OCI-LY7 (cell line): ENCODE data around the gene SLC25A17.

Experiments used
- EZH2phosphoT487 ChIP-seq: fragments of 200-600 bp; sonication (generic); IDR thresholded peaks from 2 replicates; pipeline ENCODE4 v1.6.1; 2018; ENCODE audit warnings: low read depth, borderline replicate concordance, mild to moderate bottlenecking, mixed run types, antibody characterized with exemption, low read length, moderate library complexity, mixed read lengths
- TF ChIP-seq, protein P1 (sequence below): fragments of 200-600 bp; sonication (generic); conservative IDR thresholded peaks from 2 replicates; pipeline ENCODE4 v1.5.1; 2014; ENCODE audit warnings: mild to moderate bottlenecking, antibody characterized with exemption, low read length, moderate library complexity, mixed read lengths

DNA sequence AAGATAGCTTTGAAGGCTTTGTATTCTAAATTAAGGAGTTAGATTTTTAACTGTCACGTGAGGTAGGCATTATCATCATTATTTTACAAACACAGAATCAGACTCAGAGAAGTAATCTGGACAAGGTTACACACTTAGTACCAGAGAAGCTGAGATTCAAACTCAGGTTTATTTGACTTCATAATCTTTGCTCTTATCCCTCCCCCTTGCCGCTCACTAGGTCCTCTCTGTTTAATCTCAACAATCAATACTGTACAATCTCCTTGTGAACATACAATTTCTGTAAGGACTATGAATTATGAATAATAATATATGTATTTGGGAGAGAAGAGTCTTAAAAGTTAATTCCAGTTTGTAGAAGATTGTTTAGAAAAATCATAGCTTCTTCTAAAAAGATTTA, 48.0 kb upstream of the SLC25A17 start:
- TF ChIP-seq, protein P1, sequence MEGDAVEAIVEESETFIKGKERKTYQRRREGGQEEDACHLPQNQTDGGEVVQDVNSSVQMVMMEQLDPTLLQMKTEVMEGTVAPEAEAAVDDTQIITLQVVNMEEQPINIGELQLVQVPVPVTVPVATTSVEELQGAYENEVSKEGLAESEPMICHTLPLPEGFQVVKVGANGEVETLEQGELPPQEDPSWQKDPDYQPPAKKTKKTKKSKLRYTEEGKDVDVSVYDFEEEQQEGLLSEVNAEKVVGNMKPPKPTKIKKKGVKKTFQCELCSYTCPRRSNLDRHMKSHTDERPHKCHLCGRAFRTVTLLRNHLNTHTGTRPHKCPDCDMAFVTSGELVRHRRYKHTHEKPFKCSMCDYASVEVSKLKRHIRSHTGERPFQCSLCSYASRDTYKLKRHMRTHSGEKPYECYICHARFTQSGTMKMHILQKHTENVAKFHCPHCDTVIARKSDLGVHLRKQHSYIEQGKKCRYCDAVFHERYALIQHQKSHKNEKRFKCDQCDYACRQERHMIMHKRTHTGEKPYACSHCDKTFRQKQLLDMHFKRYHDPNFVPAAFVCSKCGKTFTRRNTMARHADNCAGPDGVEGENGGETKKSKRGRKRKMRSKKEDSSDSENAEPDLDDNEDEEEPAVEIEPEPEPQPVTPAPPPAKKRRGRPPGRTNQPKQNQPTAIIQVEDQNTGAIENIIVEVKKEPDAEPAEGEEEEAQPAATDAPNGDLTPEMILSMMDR, result no peak
- TF ChIP-seq EZH2phosphoT487, result no peak
